GM12872 (cell line): Measurements from ENCODE around the gene KNSTRN.

Source experiments
- CTCF ChIP-seq: IDR thresholded peaks from 3 replicates; pipeline ENCODE4 v1.5.1; 2011; ENCODE audit warnings: low read depth, mild to moderate bottlenecking, low read length, moderate library complexity; ENCODE audit not compliant: insufficient read depth

The KNSTRN gene

DNA sequence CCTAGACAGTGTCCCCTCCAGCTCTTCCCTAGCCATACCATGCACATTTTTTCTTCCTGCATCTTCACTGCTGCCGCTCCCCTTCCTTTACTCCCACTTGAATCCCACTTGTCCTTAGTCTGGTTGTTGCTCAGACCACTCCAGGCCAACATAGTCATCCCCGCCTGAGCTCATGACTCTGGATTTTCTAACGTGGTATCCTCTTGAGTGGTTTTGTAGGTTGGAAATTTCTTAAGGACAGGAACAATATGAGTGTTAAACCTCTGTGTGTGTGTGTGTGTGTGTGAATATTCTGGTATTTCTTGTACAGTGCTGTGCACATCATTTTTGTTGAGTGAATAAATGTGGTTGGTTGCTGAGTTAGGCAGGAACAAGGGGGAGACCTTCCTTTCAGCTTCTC, 61.3 kb downstream of the KNSTRN start:
- no peak for TF ChIP-seq CTCF
